H1 (cell line): Measurements from ENCODE around the gene DESI1. TPM values are rescaled to one million over a fixed set of nuclear protein-coding genes. Genes with fewer than 3 reads are reported as not detected.

Experiments
- CTCF ChIA-PET: fragments of 300-600 bp; sonication (Branson Sonifier 250); formaldehyde crosslinking; loops from one replicate; lab custom pipeline; 2021; ENCODE audit not compliant: partially characterized antibody; lab: Charles Lee
- POLR2A ChIA-PET: fragments of 300-600 bp; sonication (Branson Sonifier 250); formaldehyde crosslinking; loops from one replicate; lab custom pipeline; 2021; ENCODE audit warnings: inconsistent platforms; ENCODE audit not compliant: partially characterized antibody; lab: Charles Lee
- DNase-seq, 2 experiments: peaks; one replicate each; pipeline versions ENCODE4 v3.0.0 to v3.0.0-alpha.2; 2010 to 2022; ENCODE audit warnings: low spot score in 2 of 2, low read depth in 1 of 2, mixed read lengths in 1 of 2
- FAIRE-seq: peaks from 2 replicates; lab custom pipeline; 2011; peaks lifted over from hg19 to GRCh38; lab: Jason Lieb, UNC
- H2AFZ ChIP-seq: 2 replicates; pipeline ENCODE4 v1.8.1; 2012; ENCODE audit warnings: low read length, inconsistent platforms
- H2AK5ac ChIP-seq: 2 replicates; pipeline ENCODE4 v1.6.1; 2013; ENCODE audit warnings: low read depth, low read length
- H2BK120ac ChIP-seq: replicated peaks from 2 replicates; pipeline ENCODE3; 2013; ENCODE audit warnings: low read depth, low read length, inconsistent platforms
- H2BK12ac ChIP-seq: 2 replicates; pipeline ENCODE4 v1.6.1; 2013; ENCODE audit warnings: low read depth, low read length
- H2BK15ac ChIP-seq: 2 replicates; pipeline ENCODE4 v1.6.1; 2013; ENCODE audit warnings: low read length
- H2BK20ac ChIP-seq: 2 replicates; pipeline ENCODE4 v1.6.1; 2013; ENCODE audit warnings: low read length
- H2BK5ac ChIP-seq: 2 replicates; pipeline ENCODE4 v1.6.1; 2013; ENCODE audit warnings: low read depth, low read length
- H3K14ac ChIP-seq: 2 replicates; pipeline ENCODE4 v1.6.1; 2013; ENCODE audit warnings: inconsistent platforms; ENCODE audit not compliant: insufficient read length
- H3K18ac ChIP-seq: 2 replicates; pipeline ENCODE4 v1.6.1; 2013; ENCODE audit warnings: low read length; ENCODE audit errors: extremely low read depth
- H3K23ac ChIP-seq: 2 replicates; pipeline ENCODE4 v1.6.1; 2013; ENCODE audit warnings: inconsistent platforms; ENCODE audit not compliant: insufficient read length
- H3K23me2 ChIP-seq: 2 replicates; pipeline ENCODE4 v1.6.1; 2013; ENCODE audit warnings: low read depth, low read length
- H3K27ac ChIP-seq: 2 replicates; pipeline ENCODE4 v1.6.1; 2011; ENCODE audit warnings: low read depth, low read length, inconsistent platforms
- H3K27me3 ChIP-seq, 4 experiments: replicated peaks in 1 of 4; 1 replicate in 1 of 4; 2 replicates in 3 of 4; pipeline versions ENCODE4 v1.6.1 to v1.8.1; 2011 to 2013; ENCODE audit warnings: low read length in 3 of 4, mild to moderate bottlenecking in 3 of 4, inconsistent platforms in 2 of 4, mixed read lengths in 2 of 4, moderate library complexity in 1 of 4; ENCODE audit not compliant: control insufficient read depth in 3 of 4, insufficient read depth in 3 of 4; ENCODE audit errors: extremely low read depth in 1 of 4
- H3K36me3 ChIP-seq, 4 experiments: 2 replicates each; pipeline versions ENCODE4 v1.6.1 to v1.8.1; 2011 to 2013; ENCODE audit warnings: mild to moderate bottlenecking in 4 of 4, low read length in 3 of 4, moderate library complexity in 2 of 4, control low read depth in 1 of 4, inconsistent platforms in 1 of 4; ENCODE audit not compliant: insufficient read depth in 4 of 4, control insufficient read depth in 2 of 4
- H3K4ac ChIP-seq: replicated peaks from 2 replicates; pipeline ENCODE3; 2013; ENCODE audit warnings: low read length, low read depth, mixed read lengths, inconsistent platforms; ENCODE audit not compliant: insufficient read length
- H3K4me1 ChIP-seq, 4 experiments: replicated peaks in 1 of 4; 1 replicate in 1 of 4; 2 replicates in 3 of 4; pipeline versions ENCODE4 v1.6.1 to v1.8.1; 2011 to 2013; ENCODE audit warnings: low read length in 3 of 4, inconsistent platforms in 2 of 4, mixed read lengths in 1 of 4; ENCODE audit not compliant: insufficient read depth in 4 of 4, control insufficient read depth in 3 of 4
- H3K4me2 ChIP-seq, 2 experiments: 2 replicates each; pipeline versions ENCODE4 v1.6.1 to v1.8.1; 2011 to 2013; ENCODE audit warnings: low read depth in 2 of 2, low read length in 2 of 2, control low read depth in 1 of 2, inconsistent platforms in 1 of 2, mild to moderate bottlenecking in 1 of 2; ENCODE audit not compliant: insufficient read depth in 1 of 2
- H3K4me3 ChIP-seq, 4 experiments: fragments of 200-600, 300-600 bp in 1 of 4; sonication (generic), shearing (Covaris generic), sonication (Bioruptor Twin) in 1 of 4; 2 replicates each; pipeline versions ENCODE4 v1.5.1 to v1.8.1; 2011 to 2016; ENCODE audit warnings: low read length in 4 of 4, low read depth in 3 of 4, control low read depth in 2 of 4, inconsistent platforms in 2 of 4, mild to moderate bottlenecking in 2 of 4, mixed read lengths in 1 of 4, moderate library complexity in 1 of 4; ENCODE audit not compliant: insufficient read depth in 2 of 4; ENCODE audit errors: extremely low read depth in 1 of 4
- H3K56ac ChIP-seq: replicated peaks from 2 replicates; pipeline ENCODE3; 2013; ENCODE audit warnings: low read depth, mild to moderate bottlenecking, mixed read lengths, low read length, inconsistent platforms; ENCODE audit not compliant: insufficient read length
- H3K79me1 ChIP-seq: 2 replicates; pipeline ENCODE4 v1.6.1; 2013; ENCODE audit warnings: low read depth, low read length, control low read depth
- H3K79me2 ChIP-seq, 2 experiments: 2 replicates each; pipeline versions ENCODE4 v1.6.1 to v1.8.1; 2012 to 2013; ENCODE audit warnings: low read length in 2 of 2, mild to moderate bottlenecking in 2 of 2, inconsistent platforms in 1 of 2; ENCODE audit not compliant: insufficient read depth in 2 of 2, control insufficient read depth in 1 of 2
- H3K9ac ChIP-seq, 4 experiments: replicated peaks in 1 of 4; 1 replicate in 1 of 4; 2 replicates in 3 of 4; pipeline versions ENCODE4 v1.6.1 to v1.8.1; 2011 to 2013; ENCODE audit warnings: low read depth in 3 of 4, low read length in 3 of 4, control low read depth in 2 of 4, mild to moderate bottlenecking in 2 of 4, moderate library complexity in 2 of 4, inconsistent platforms in 1 of 4; ENCODE audit errors: extremely low read depth in 1 of 4
- H3K9me3 ChIP-seq, 2 experiments: 2 replicates each; pipeline versions ENCODE4 v1.6.1 to v1.8.1; 2012 to 2013; ENCODE audit warnings: mild to moderate bottlenecking in 2 of 2, moderate library complexity in 2 of 2, control low read depth in 1 of 2, inconsistent platforms in 1 of 2, low read depth in 1 of 2, low read length in 1 of 2, mixed read lengths in 1 of 2; ENCODE audit not compliant: insufficient read depth in 2 of 2
- H4K20me1 ChIP-seq, 2 experiments: replicated peaks in 1 of 2; 2 replicates each; pipeline versions ENCODE3 to v1.8.1; 2011 to 2013; ENCODE audit warnings: inconsistent platforms in 2 of 2, low read length in 2 of 2, mild to moderate bottlenecking in 1 of 2; ENCODE audit not compliant: insufficient read depth in 2 of 2, control insufficient read depth in 1 of 2
- H4K5ac ChIP-seq: 2 replicates; pipeline ENCODE4 v1.6.1; 2013; ENCODE audit warnings: low read length, low read depth, mixed read lengths, inconsistent platforms; ENCODE audit not compliant: insufficient read length
- H4K8ac ChIP-seq: 2 replicates; pipeline ENCODE4 v1.8.0; 2013; ENCODE audit warnings: mild to moderate bottlenecking, moderate library complexity, low read length, inconsistent platforms; ENCODE audit not compliant: insufficient read depth; ENCODE audit errors: extremely low read depth
- H4K91ac ChIP-seq: replicated peaks from 2 replicates; pipeline ENCODE3; 2013; ENCODE audit warnings: low read length, mixed read lengths, inconsistent platforms; ENCODE audit not compliant: insufficient read length
- BCL11A ChIP-seq, 2 experiments: IDR thresholded peaks; one replicate each; pipeline ENCODE4 v1.6.1; 2011; ENCODE audit warnings: low read depth in 2 of 2, low read length in 2 of 2, mild to moderate bottlenecking in 2 of 2
- BRCA1 ChIP-seq: IDR thresholded peaks from 2 replicates; pipeline ENCODE4 v1.6.1; 2012; ENCODE audit warnings: low read depth, low read length, improper control_type of control experiment
- CBX8 ChIP-seq: fragments of 300-800, 300-1000 bp; sonication (generic); IDR thresholded peaks from 2 replicates; pipeline ENCODE4 v1.7.1; 2016; ENCODE audit warnings: low read depth, low read length, borderline replicate concordance
- CEBPB ChIP-seq: IDR thresholded peaks from 2 replicates; pipeline ENCODE4 v1.6.1; 2012; ENCODE audit warnings: low read depth, low read length
- EP300 ChIP-seq, 2 experiments: IDR thresholded peaks; 1 replicate in 1 of 2; 2 replicates in 1 of 2; pipeline ENCODE4 v1.6.1; 2011 to 2012; ENCODE audit warnings: low read depth in 2 of 2, low read length in 2 of 2, mild to moderate bottlenecking in 2 of 2, borderline replicate concordance in 1 of 2, inconsistent platforms in 1 of 2, moderate library complexity in 1 of 2
- JUN ChIP-seq: IDR thresholded peaks from 2 replicates; pipeline ENCODE4 v1.6.1; 2011; ENCODE audit warnings: low read depth, mild to moderate bottlenecking, improper control_type of control experiment, low read length
- KDM4A ChIP-seq: IDR thresholded peaks from one replicate; pipeline ENCODE4 v1.7.1; 2012; ENCODE audit warnings: low read depth, mild to moderate bottlenecking, moderate library complexity, low read length, inconsistent platforms; ENCODE audit not compliant: severe bottlenecking
- KDM5A ChIP-seq: fragments of 200-600 bp; IDR thresholded peaks from 2 replicates; pipeline ENCODE4 v1.7.1; 2012; ENCODE audit warnings: mild to moderate bottlenecking, low read length, inconsistent platforms, mixed read lengths
- NANOG ChIP-seq: IDR thresholded peaks from 2 replicates; pipeline ENCODE4 v1.6.1; 2011; ENCODE audit warnings: low read length, low read depth, mild to moderate bottlenecking, inconsistent platforms; ENCODE audit not compliant: insufficient read depth, poor library complexity, severe bottlenecking
- PHF8 ChIP-seq: fragments of 200-600 bp; sonication (generic); conservative IDR thresholded peaks from 2 replicates; pipeline ENCODE4 v1.7.1; 2012; ENCODE audit warnings: low read depth, mild to moderate bottlenecking, inconsistent platforms, low read length, moderate library complexity
- POLR2A ChIP-seq, 2 experiments: IDR thresholded peaks; 1 replicate in 1 of 2; 2 replicates in 1 of 2; pipeline ENCODE4 v1.6.1; 2011; ENCODE audit warnings: low read depth in 2 of 2, low read length in 2 of 2, mild to moderate bottlenecking in 2 of 2; ENCODE audit errors: control extremely low read depth in 1 of 2
- RAD21 ChIP-seq, 2 experiments: IDR thresholded peaks in 1 of 2; conservative IDR thresholded peaks in 1 of 2; 2 replicates each; pipeline ENCODE4 v1.6.1; 2011; ENCODE audit warnings: low read depth in 2 of 2, low read length in 2 of 2, improper control_type of control experiment in 1 of 2, inconsistent platforms in 1 of 2, mild to moderate bottlenecking in 1 of 2, moderate library complexity in 1 of 2
- RBBP5 ChIP-seq: IDR thresholded peaks from 2 replicates; pipeline ENCODE4 v1.7.1; 2012; ENCODE audit warnings: low read depth, mild to moderate bottlenecking, inconsistent platforms, low read length, moderate library complexity, borderline replicate concordance
- SIX5 ChIP-seq: IDR thresholded peaks from 2 replicates; pipeline ENCODE4 v1.6.1; 2011; ENCODE audit warnings: mild to moderate bottlenecking, low read depth, low read length
- WGBS, 2 experiments: shearing (Covaris generic) in 1 of 2; methylation state at CpG; one replicate each; pipeline versions ENCODE4 v1.1.6 to v1.1.7; 2013 to 2015; ENCODE audit warnings: low lambda C conversion rate in 2 of 2, mixed read lengths in 2 of 2, inconsistent platforms in 1 of 2, low coverage in 1 of 2, missing lambda C conversion rate in 1 of 2; ENCODE audit not compliant: insufficient replicate concordance in 2 of 2, insufficient coverage in 1 of 2, insufficient read length in 1 of 2; ENCODE audit errors: extremely low coverage in 1 of 2, missing lambda C conversion rate in 1 of 2; 5-methylcytosine and 5-hydroxymethylcytosine counted together
- polyA plus RNA-seq, 7 experiments: library from polyadenylated mRNA; depleted of rRNA in 3 of 7; stranded (reverse) in 5 of 7; unstranded in 2 of 7; fragments of >200 nt in 5 of 7; fragments of 200-250 nt in 2 of 7; gene quantifications; 1 replicate in 5 of 7; 2 replicates in 1 of 7; 4 replicates in 1 of 7; pipeline versions ENCODE4 v1.2.1 to v1.2.3, GENCODE V29; 2011 to 2013; ENCODE audit warnings: missing spikeins in 2 of 7, mixed read lengths in 2 of 7
- total RNA-seq: library from RNA; stranded (reverse); fragmentation: NEBNext Ultra II Directional; extraction: Animal tissue kit (Norgen Biotek cat#: 25700); gene quantifications from 2 replicates; pipeline ENCODE4 v1.2.1, GENCODE V29; 2021

Gene DESI1
- total and polyA plus RNA-seq, 2 of the 8 experiments (the other 6 are each of a cell fraction or from before 2014, with no cell fraction given): 27.6 to 34.3 TPM

DNA sequence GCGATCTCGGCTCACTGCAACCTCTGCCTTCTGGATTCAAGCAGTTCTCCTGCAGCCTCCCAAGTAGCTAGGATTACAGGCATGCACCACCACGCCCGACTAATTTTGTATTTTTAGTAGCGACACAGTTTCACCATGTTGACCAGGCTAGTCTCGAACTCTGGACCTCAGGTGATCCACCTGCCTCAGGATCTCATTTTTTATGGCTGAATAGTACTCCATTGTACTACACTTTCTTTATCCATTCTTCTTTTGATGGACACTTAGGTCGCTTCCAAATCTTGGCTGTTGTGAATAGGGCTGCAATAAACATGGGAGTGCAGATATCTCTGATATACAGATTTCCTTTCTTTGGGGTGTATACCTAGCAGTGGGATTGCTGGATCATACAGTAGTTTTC is 21.0 kb upstream of the DESI1 start:
- Histone ChIP-seq H3K4me2 (no peak overlapping the region), H3K23ac (no peak overlapping the region), H3K14ac (no peak overlapping the region), H2BK15ac (no peak overlapping the region), H3K27ac (no peak overlapping the region), H3K18ac (no peak overlapping the region), H3K4ac (no peak overlapping the region), H4K8ac (no peak overlapping the region), H3K79me2 (peaks cover 0 to 23% of the 10 kb centered on the region in 2 experiments; a peak in 2 of 4 replicates), H2BK120ac (no peak overlapping the region), H3K56ac (no peak overlapping the region), H3K36me3 (peaks cover 25 to 86% (median 58%) of the 10 kb centered on the region in 4 experiments), H3K79me1 (no peaks in the 10 kb centered on the region), H3K4me1 (no peaks in the 10 kb centered on the region), H3K9me3 (no peaks in the 10 kb centered on the region), H4K91ac (no peak overlapping the region), H3K23me2 (no peaks in the 10 kb centered on the region), H2BK12ac (no peak overlapping the region), H2BK20ac (no peak overlapping the region), H2BK5ac (no peak overlapping the region), H2AK5ac (no peak overlapping the region), H3K4me3 (no peak overlapping the region), H3K9ac (no peak overlapping the region), H4K20me1 (peaks cover 2 to 4% of the 10 kb centered on the region in 2 experiments), H3K27me3 (no peaks in the 10 kb centered on the region), H2AFZ (no peak overlapping the region), H4K5ac (no peak overlapping the region)
- no peak for DNase-seq
- WGBS, 2 experiments: 92% methylated on average over 7 of the region's 7 CpGs; no CpG with 5 or more reads in 1 of the 2 experiments
- no peak for FAIRE-seq
- ChIA-PET POLR2A (interaction anchor here (12.7 to 13.3 kb wide), 2 partner anchors 12 to 17 kb away, joined by 129 to 157 read pairs; partner anchors contain the start of genes DESI1 and XRCC6), CTCF (no interaction called here)
- TF ChIP-seq RAD21 (IDR thresholded peaks at IDR 0.05 in 1 of 2, conservative IDR thresholded peaks at IDR 0.05 in 1 of 2; ENCODE audit: low read depth in 2 of 2, low read length in 2 of 2) (no peak), BRCA1 (no peak), CEBPB (no peak), SIX5 (no peak), KDM5A (no peak), NANOG (no peak), BCL11A (IDR thresholded peaks at IDR 0.05; ENCODE audit: low read depth in 2 of 2, low read length in 2 of 2) (no peak), PHF8 (no peak), POLR2A (IDR thresholded peaks at IDR 0.05; ENCODE audit: control extremely low read depth in 1 of 2, low read depth in 2 of 2, low read length in 2 of 2) (no peak), JUN (no peak), EP300 (IDR thresholded peaks at IDR 0.05; ENCODE audit: borderline replicate concordance in 1 of 2, low read depth in 2 of 2, low read length in 2 of 2) (no peak), CBX8 (no peak), KDM4A (no peak), RBBP5 (no peak)
